KMS-11 (cell line): ENCODE data around the gene SNTG2.

Experiments
- H2AFZ ChIP-seq: fragments of 200-600 bp; sonication (generic); 2 replicates; pipeline ENCODE4 v1.6.1; 2016; ENCODE audit warnings: antibody characterized with exemption, mixed run types, low read depth
- H3K27ac ChIP-seq: fragments of 200-600 bp; sonication (generic); 2 replicates; pipeline ENCODE4 v1.6.1; 2016; ENCODE audit warnings: mild to moderate bottlenecking, mixed run types
- H3K27me3 ChIP-seq: fragments of 200-600 bp; sonication (generic); 2 replicates; pipeline ENCODE4 v1.6.1; 2017; ENCODE audit warnings: mild to moderate bottlenecking, low read depth, mixed run types, moderate library complexity; ENCODE audit not compliant: insufficient read depth
- H3K36me3 ChIP-seq: fragments of 200-600 bp; sonication (generic); 2 replicates; pipeline ENCODE4 v1.6.1; 2017; ENCODE audit warnings: mild to moderate bottlenecking, mixed run types; ENCODE audit not compliant: insufficient read depth
- H3K4me1 ChIP-seq: fragments of 200-600 bp; sonication (generic); 2 replicates; pipeline ENCODE4 v1.6.1; 2016; ENCODE audit warnings: mild to moderate bottlenecking, low read depth, mixed run types; ENCODE audit not compliant: poor library complexity, severe bottlenecking
- H3K4me2 ChIP-seq: fragments of 200-600 bp; sonication (generic); 2 replicates; pipeline ENCODE4 v1.7.0; 2016; ENCODE audit warnings: mild to moderate bottlenecking, mixed run types
- H3K4me3 ChIP-seq: fragments of 200-600 bp; sonication (generic); IDR thresholded peaks from 2 replicates; pipeline ENCODE4 v1.6.1; 2017; ENCODE audit warnings: low read depth, low read length, mixed read lengths; ENCODE audit not compliant: insufficient read depth
- H3K79me2 ChIP-seq: fragments of 200-600 bp; sonication (generic); 2 replicates; pipeline ENCODE4 v1.6.1; 2016; ENCODE audit warnings: low read depth, mixed run types; ENCODE audit not compliant: insufficient read depth
- H3K9ac ChIP-seq: fragments of 200-600 bp; sonication (generic); 2 replicates; pipeline ENCODE4 v1.6.1; 2016; ENCODE audit warnings: mild to moderate bottlenecking, mixed run types
- H4K20me1 ChIP-seq: fragments of 200-600 bp; sonication (generic); 2 replicates; pipeline ENCODE4 v1.6.1; 2016; ENCODE audit warnings: mild to moderate bottlenecking, mixed run types; ENCODE audit not compliant: insufficient read depth
- TF ChIP-seq, protein P1 (sequence below): fragments of 200-600 bp; sonication (generic); conservative IDR thresholded peaks from 2 replicates; pipeline ENCODE4 v1.6.1; 2017; ENCODE audit warnings: low read depth, mild to moderate bottlenecking, antibody characterized with exemption, low read length, moderate library complexity, mixed read lengths

The SNTG2 gene

DNA sequence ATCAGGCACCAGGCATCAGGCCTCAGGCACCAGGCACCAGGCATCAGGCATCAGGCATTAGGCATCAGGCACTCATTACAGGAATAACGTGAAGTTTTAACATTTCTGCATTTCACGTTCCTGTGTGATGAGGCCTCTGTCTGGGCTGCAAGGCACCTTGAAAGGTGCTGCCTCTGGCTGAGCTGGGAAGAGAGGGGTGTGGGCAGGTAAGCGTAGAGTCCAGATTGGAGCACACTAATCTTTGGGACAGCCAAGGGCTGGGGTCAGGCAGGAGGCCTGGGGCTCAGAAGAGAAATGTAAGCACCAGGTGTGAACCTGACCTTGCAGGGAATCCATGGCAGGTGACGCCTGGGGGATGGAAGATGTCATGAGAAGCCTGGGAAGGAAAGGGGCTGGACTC, 25.3 kb upstream of the SNTG2 start:
- H3K4me3 ChIP-seq, result no peak overlapping the region
- H3K27ac ChIP-seq, result no peak overlapping the region
- H3K4me1 ChIP-seq, result no peaks in the 10 kb centered on the region
- no peak overlapping the region for H3K9ac ChIP-seq
- H3K79me2 ChIP-seq, result no peaks in the 10 kb centered on the region
- H2AFZ ChIP-seq, result no peak overlapping the region
- H4K20me1 ChIP-seq, result no peaks in the 10 kb centered on the region
- no peaks in the 10 kb centered on the region for H3K36me3 ChIP-seq
- H3K4me2 ChIP-seq, result no peak overlapping the region
- H3K27me3 ChIP-seq, result no peaks in the 10 kb centered on the region
- TF ChIP-seq, protein P1, sequence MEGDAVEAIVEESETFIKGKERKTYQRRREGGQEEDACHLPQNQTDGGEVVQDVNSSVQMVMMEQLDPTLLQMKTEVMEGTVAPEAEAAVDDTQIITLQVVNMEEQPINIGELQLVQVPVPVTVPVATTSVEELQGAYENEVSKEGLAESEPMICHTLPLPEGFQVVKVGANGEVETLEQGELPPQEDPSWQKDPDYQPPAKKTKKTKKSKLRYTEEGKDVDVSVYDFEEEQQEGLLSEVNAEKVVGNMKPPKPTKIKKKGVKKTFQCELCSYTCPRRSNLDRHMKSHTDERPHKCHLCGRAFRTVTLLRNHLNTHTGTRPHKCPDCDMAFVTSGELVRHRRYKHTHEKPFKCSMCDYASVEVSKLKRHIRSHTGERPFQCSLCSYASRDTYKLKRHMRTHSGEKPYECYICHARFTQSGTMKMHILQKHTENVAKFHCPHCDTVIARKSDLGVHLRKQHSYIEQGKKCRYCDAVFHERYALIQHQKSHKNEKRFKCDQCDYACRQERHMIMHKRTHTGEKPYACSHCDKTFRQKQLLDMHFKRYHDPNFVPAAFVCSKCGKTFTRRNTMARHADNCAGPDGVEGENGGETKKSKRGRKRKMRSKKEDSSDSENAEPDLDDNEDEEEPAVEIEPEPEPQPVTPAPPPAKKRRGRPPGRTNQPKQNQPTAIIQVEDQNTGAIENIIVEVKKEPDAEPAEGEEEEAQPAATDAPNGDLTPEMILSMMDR, result no peak

GRCh38 chr2:925711-926110, 24.9 kb upstream of the SNTG2 start:
- no peak overlapping the region for H2AFZ ChIP-seq
- no peaks in the 10 kb centered on the region for H3K4me1 ChIP-seq
- TF ChIP-seq, protein P1, result no peak
- no peak overlapping the region for H3K4me2 ChIP-seq
- no peaks in the 10 kb centered on the region for H3K27me3 ChIP-seq
- no peaks in the 10 kb centered on the region for H4K20me1 ChIP-seq
- no peaks in the 10 kb centered on the region for H3K79me2 ChIP-seq
- H3K27ac ChIP-seq, result no peak overlapping the region
- no peaks in the 10 kb centered on the region for H3K36me3 ChIP-seq
- no peak overlapping the region for H3K4me3 ChIP-seq
- H3K9ac ChIP-seq, result no peak overlapping the region

DNA sequence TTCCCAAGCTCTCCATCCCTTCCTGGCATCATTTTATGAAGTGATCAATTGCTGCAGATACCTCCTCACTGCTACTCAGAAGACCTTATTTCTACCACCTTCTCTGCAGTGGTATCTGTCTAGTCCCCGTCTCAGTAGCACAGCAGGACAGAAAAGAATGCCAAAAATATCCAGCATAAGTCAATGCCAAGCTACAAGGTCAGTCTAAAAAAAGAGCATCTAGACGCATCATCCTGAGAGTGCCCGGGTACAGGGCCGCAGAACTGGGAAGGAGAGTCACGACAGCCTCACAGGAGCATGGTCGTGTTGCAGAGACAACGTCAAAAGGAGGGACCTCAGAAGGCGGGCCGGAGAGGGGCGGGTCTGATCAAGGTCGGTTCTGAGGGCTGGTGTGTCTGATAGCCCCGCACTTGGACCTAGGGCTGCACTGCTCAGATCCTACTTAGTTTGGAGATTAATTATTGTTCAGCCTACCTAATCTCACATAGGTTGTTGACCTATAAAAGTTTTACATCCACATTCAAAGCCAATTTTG, 24.3 kb upstream of the SNTG2 start:
- no peak overlapping the region for H2AFZ ChIP-seq
- no peaks in the 10 kb centered on the region for H3K27me3 ChIP-seq
- H3K27ac ChIP-seq, result no peak overlapping the region
- H3K36me3 ChIP-seq, result no peaks in the 10 kb centered on the region
- no peaks in the 10 kb centered on the region for H3K4me1 ChIP-seq
- no peaks in the 10 kb centered on the region for H3K79me2 ChIP-seq
- H4K20me1 ChIP-seq, result no peaks in the 10 kb centered on the region
- no peak overlapping the region for H3K4me2 ChIP-seq
- TF ChIP-seq, protein P1, result no peak
- H3K9ac ChIP-seq, result no peak overlapping the region
- H3K4me3 ChIP-seq, result no peak overlapping the region

- Histone ChIP-seq H2AFZ (no peak overlapping the region), H3K27ac (no peak overlapping the region), H3K27me3 (no peaks in the 10 kb centered on the region), H3K36me3 (no peaks in the 10 kb centered on the region), H3K79me2 (no peaks in the 10 kb centered on the region), H3K4me3 (no peak overlapping the region), H4K20me1 (no peaks in the 10 kb centered on the region), H3K4me2 (no peak overlapping the region), H3K9ac (no peak overlapping the region), H3K4me1 (no peaks in the 10 kb centered on the region)
- TF ChIP-seq, protein P1, result no peak
Observed at GRCh38 chr2:926896-927295, 23.8 kb upstream of the SNTG2 start.
